ENCODE data around the gene FASTKD3.
"Not testable (repeated sequence)": the region's sequence is repeated elsewhere in the genome, so short reads cannot be mapped to it uniquely, and the experiment has no call there.

FASTKD3 gene

GRCh38 chr5:7868773-7869473, at the start of gene FASTKD3, which contains the start of gene MTRR:
FASTKD3 (minus strand) TSS chr5:7869031; CDS start chr5:7868083, 948 bp downstream.
MTRR (plus strand) TSS chr5:7869148; CDS start chr5:7870795, 1,647 bp downstream.
- DNase-seq: peak; percentile 95 to 98 (median 97)

GRCh38 chr5:7917130-7918123, 48.6 kb upstream of the FASTKD3 start:
- no peak for DNase-seq

GRCh38 chr5:7916171-7916804, 47.5 kb upstream of the FASTKD3 start:
- peak in 1 of 3 experiments; percentile 53 for DNase-seq

GRCh38 chr5:7911429-7911771, 42.6 kb upstream of the FASTKD3 start:
- DNase-seq: not testable (repeated sequence)

GRCh38 chr5:7910738-7911428, 42.1 kb upstream of the FASTKD3 start:
- DNase-seq: no peak

GRCh38 chr5:7908317-7908716, 39.5 kb upstream of the FASTKD3 start:
- DNase-seq: no peak

- DNase-seq: no peak
These were observed 38.8 kb upstream of the FASTKD3 start for GRCh38 chr5:7907612-7908011.

- no peak for DNase-seq
These were observed 35.3 kb upstream of the FASTKD3 start for GRCh38 chr5:7904170-7904569.

- DNase-seq: peak in 1 of 3 experiments; percentile 20
These were observed 34.1 kb upstream of the FASTKD3 start for GRCh38 chr5:7902666-7903625.

GRCh38 chr5:7902201-7902600, 33.4 kb upstream of the FASTKD3 start:
- no peak for DNase-seq

- DNase-seq: peak in 2 of 3 experiments; percentile 38 to 58
These were observed 28.3 kb upstream of the FASTKD3 start for GRCh38 chr5:7897014-7897600.

GRCh38 chr5:7894860-7895259, 26.0 kb upstream of the FASTKD3 start:
- no peak for DNase-seq

GRCh38 chr5:7894439-7894838, 25.6 kb upstream of the FASTKD3 start:
- no peak for DNase-seq

GRCh38 chr5:7888901-7889300, 20.1 kb upstream of the FASTKD3 start:
- no peak for DNase-seq

- DNase-seq: peak; percentile 14 to 93 (median 78)
These were observed 18.1 kb upstream of the FASTKD3 start for GRCh38 chr5:7886849-7887475.

GRCh38 chr5:7884491-7885267, 15.8 kb upstream of the FASTKD3 start:
- DNase-seq: peak in 2 of 3 experiments; percentile 36 to 91

GRCh38 chr5:7882926-7883325, 14.1 kb upstream of the FASTKD3 start:
- DNase-seq: peak in 1 of 3 experiments; percentile 76

GRCh38 chr5:7881816-7882215, 13.0 kb upstream of the FASTKD3 start:
- peak in 1 of 3 experiments; percentile 19 for DNase-seq

GRCh38 chr5:7881091-7881490, 12.3 kb upstream of the FASTKD3 start:
- DNase-seq: no peak

Data from NCI-H1417 (cell line).